ENCODE data around the gene SLC22A16. TPM values are rescaled to one million over a fixed set of nuclear protein-coding genes. Genes with fewer than 3 reads are reported as not detected.
"Not testable (repeated sequence)": the region's sequence is repeated elsewhere in the genome, so short reads cannot be mapped to it uniquely, and the experiment has no call there.

Gene SLC22A16
- total and polyA plus RNA-seq, 5 donors, result 0.20 TPM; not detected in 4

DNA sequence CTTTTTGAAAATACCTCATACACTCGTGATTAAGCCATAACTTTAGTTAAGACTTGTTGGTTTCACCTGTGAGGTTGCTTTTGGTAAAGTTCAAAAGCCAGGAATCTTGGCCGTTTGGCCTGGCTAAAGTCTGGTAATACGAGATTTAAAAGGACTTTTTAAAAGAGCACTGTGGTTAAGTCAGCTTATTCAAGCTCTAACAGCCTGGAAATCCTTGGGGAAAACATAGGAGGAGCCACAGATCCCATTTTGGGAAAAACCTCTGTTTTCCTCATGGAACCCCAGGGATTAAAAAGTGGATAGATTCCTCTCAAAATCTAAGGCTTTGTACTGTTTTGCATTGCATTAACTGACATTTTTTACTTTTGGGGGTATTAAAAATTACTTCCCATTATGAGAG is 13.7 kb upstream of the SLC22A16 start:
- Histone ChIP-seq H3K4me1 (ENCODE audit: control insufficient read depth, insufficient read depth, low read length) (no peaks in the 10 kb centered on the region), H3K9me3 (ENCODE audit: control insufficient read depth, low read length) (no peaks in the 10 kb centered on the region)
- WGBS, result 42% methylated on average over 3 of the region's 3 CpGs

DNA sequence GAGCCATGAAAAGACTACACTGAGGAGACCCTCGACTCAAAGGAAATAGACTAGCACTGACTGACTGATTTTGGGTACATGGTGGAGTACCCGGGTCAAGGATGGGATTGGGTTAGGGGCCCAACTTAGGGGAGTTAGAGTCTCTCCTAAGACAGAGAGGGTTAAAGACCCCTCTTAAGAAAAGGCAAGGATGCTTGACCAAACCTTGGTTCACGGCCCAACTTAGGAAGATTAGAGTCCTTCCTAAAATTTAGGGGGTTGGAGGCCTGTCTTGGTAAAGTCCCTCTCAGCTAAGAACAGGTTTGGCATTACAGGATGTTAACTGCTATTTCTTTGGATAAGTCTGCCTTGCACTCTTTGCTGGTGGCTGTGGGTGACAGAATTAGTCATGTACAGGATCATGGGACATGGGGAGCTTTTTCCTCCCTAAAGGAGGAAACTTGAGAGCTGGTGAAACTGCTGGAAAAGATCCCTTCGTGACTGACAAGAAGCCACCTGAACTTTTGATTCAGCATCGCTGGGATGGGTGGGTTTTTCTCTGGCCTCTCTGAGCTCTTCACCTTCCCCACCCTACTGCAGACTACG is 12.3 kb upstream of the SLC22A16 start:
- no peak for DNase-seq
- H3K4me3 ChIP-seq (ENCODE audit: low read length), result no peak overlapping the region
- H3K4me1 ChIP-seq (ENCODE audit: control insufficient read depth, insufficient read depth, low read length), result no peaks in the 10 kb centered on the region
- no peak for ATAC-seq
- intact Hi-C loops (cut with DNase I), result no loop called here
- WGBS, result 91% methylated on average over 6 of the region's 6 CpGs
- no peaks in the 10 kb centered on the region for H3K27me3 ChIP-seq (ENCODE audit: control insufficient read depth, insufficient read depth)
- no peaks in the 10 kb centered on the region for H3K9me3 ChIP-seq (ENCODE audit: control insufficient read depth, low read length)
- no peak overlapping the region for H3K27ac ChIP-seq (ENCODE audit: low read length)

More for the DNA sequence above, 13.7 kb upstream of the SLC22A16 start:
- DNase-seq (no peak), ATAC-seq (no peak)
- Histone ChIP-seq H3K27ac (ENCODE audit: low read length) (no peak overlapping the region), H3K27me3 (ENCODE audit: control insufficient read depth, insufficient read depth) (no peaks in the 10 kb centered on the region), H3K4me3 (ENCODE audit: low read length) (no peak overlapping the region)
- intact Hi-C loops (cut with DNase I), result no loop called here

DNA sequence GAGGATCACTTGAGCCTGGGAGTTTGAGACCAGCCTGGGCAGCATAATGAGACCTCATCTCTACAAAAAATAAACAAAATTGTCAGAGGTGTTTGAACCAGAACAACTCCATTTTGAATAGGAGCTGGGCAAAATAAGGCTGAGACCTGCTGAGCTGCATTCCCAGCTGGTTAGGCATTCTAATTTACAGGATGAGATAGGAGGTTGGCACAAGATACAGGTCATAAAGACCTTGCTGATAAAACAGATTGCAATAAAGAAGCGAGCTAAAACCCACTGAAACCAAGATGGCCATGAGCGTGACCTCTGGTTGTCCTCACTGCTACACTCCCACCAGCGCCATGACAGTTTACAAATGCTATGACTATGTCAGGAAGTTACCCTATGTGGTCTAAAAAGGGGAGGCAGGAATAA is 11.6 kb upstream of the SLC22A16 start:
- H3K9me3 ChIP-seq (ENCODE audit: control insufficient read depth, low read length); H3K27me3 ChIP-seq (ENCODE audit: control insufficient read depth, insufficient read depth); DNase-seq; H3K4me3 ChIP-seq (ENCODE audit: low read length); ATAC-seq; H3K4me1 ChIP-seq (ENCODE audit: control insufficient read depth, insufficient read depth, low read length); intact Hi-C loops (cut with DNase I); H3K27ac ChIP-seq (ENCODE audit: low read length): not testable (repeated sequence)
- WGBS, result 94% methylated on average over 3 of the region's 3 CpGs

DNA sequence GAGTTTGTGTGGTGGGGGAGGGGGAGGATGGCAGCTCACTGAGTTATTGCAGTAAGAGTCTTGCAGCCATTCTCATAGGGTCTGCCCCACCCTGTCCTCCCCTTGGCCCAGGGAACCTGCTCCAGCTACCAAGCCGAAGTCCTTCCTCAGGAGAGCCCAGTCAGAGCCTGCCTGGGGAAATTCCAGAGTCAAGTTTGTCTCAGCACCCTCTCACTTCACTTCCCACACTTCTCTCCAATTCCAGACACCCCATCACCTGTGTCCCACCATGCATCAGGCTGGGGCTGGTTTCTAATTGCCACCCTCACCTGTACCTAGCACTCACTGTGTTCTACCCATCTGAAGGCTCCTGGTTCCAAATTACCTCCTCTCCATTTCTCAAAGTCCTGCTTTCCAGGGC is 10.3 kb upstream of the SLC22A16 start:
- ATAC-seq (no peak), DNase-seq (no peak)
- no peaks in the 10 kb centered on the region for H3K27me3 ChIP-seq (ENCODE audit: control insufficient read depth, insufficient read depth)
- intact Hi-C loops (cut with DNase I), result no loop called here
- no peaks in the 10 kb centered on the region for H3K9me3 ChIP-seq (ENCODE audit: control insufficient read depth, low read length)
- no peak overlapping the region for H3K27ac ChIP-seq (ENCODE audit: low read length)
- no peak overlapping the region for H3K4me3 ChIP-seq (ENCODE audit: low read length)
- H3K4me1 ChIP-seq (ENCODE audit: control insufficient read depth, insufficient read depth, low read length), result no peaks in the 10 kb centered on the region
- WGBS, result 88% methylated on average over 1 of the region's 1 CpG

DNA sequence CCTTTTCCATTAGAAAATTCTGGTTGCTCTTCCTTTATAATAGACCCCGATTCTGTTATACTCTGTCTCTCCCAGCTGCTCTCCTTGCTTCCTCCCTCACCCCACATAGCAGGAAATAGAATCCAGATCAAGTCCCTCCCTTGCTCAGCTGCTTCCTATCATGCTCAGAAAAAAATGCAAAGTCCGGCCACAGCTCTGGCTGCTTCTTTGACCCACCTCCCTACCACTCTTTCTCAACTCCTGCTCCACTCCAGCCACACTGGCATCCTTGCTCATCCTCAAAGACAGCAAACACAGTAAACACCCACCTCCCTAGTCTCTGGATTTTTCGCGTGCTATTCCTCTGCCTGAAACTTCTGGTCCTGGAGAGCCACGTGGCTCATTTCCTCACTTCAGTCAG is 9.1 kb upstream of the SLC22A16 start:
- Histone ChIP-seq H3K27ac (ENCODE audit: low read length) (no peak overlapping the region), H3K9me3 (ENCODE audit: control insufficient read depth, low read length) (no peaks in the 10 kb centered on the region), H3K4me1 (ENCODE audit: control insufficient read depth, insufficient read depth, low read length) (no peaks in the 10 kb centered on the region), H3K4me3 (ENCODE audit: low read length) (no peak overlapping the region), H3K27me3 (ENCODE audit: control insufficient read depth, insufficient read depth) (no peaks in the 10 kb centered on the region)
- DNase-seq (no peak), ATAC-seq (no peak)
- intact Hi-C loops (cut with DNase I), result no loop called here
- WGBS, result 34% methylated on average over 5 of the region's 5 CpGs

DNA sequence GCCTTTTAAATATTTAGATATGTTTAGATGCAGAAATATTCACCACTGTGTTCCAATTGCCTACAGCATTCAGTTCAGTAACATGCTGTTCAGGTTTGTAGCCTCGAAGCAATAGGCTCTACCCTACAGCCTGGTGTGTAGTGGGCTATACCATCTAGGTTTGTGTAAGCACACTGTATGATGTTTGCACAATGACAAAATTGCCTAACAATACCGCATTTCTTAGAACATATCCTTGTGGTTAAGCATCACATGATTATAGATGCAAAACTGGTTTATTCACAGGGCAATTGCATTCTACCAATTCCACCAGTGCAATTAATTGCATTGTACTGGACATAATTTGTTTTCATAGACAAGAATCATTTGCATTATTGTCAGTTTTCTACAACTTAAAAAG is 7.9 kb upstream of the SLC22A16 start:
- WGBS, result 80% methylated on average over 2 of the region's 2 CpGs
- Histone ChIP-seq H3K27ac (ENCODE audit: low read length) (no peak overlapping the region), H3K4me1 (ENCODE audit: control insufficient read depth, insufficient read depth, low read length) (no peaks in the 10 kb centered on the region), H3K4me3 (ENCODE audit: low read length) (no peak overlapping the region), H3K9me3 (ENCODE audit: control insufficient read depth, low read length) (no peaks in the 10 kb centered on the region), H3K27me3 (ENCODE audit: control insufficient read depth, insufficient read depth) (no peaks in the 10 kb centered on the region)
- intact Hi-C loops (cut with DNase I), result no loop called here
- ATAC-seq, result no peak
- DNase-seq, result no peak

DNA sequence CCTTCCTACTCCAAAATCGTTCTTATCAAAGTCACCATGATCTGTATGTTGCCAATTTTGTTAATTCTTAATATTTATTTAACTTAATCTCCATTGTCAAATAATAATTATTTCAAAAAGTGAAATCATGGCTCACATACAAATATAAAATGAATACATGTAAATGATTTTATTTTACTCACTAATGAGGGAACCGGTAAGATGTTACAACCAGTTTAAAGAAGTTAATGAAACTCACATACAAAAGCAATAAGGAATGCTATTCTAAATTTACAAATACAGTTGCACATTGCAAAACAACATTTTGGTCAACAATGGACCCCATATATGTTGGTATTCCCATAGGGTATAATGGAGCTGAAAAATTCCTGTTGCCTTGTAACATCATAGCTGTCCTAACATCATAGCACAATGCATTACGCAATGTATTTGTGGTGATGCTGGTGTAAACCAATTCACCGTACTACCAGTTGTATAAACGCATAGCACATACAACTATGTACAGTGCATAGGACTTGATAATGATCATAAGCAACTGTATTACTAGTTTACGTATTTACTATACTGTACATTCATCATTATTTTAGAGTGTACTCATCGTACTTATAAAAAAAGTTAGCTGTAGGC is 6.5 kb upstream of the SLC22A16 start:
- Histone ChIP-seq H3K27me3 (ENCODE audit: control insufficient read depth, insufficient read depth) (no peaks in the 10 kb centered on the region), H3K4me3 (ENCODE audit: low read length) (no peak overlapping the region), H3K4me1 (ENCODE audit: control insufficient read depth, insufficient read depth, low read length) (no peaks in the 10 kb centered on the region), H3K9me3 (ENCODE audit: control insufficient read depth, low read length) (no peaks in the 10 kb centered on the region), H3K27ac (ENCODE audit: low read length) (no peak overlapping the region)
- ATAC-seq (no peak), DNase-seq (no peak)
- intact Hi-C loops (cut with DNase I), result no loop called here
- WGBS, result 82% methylated on average over 7 of the region's 7 CpGs

DNA sequence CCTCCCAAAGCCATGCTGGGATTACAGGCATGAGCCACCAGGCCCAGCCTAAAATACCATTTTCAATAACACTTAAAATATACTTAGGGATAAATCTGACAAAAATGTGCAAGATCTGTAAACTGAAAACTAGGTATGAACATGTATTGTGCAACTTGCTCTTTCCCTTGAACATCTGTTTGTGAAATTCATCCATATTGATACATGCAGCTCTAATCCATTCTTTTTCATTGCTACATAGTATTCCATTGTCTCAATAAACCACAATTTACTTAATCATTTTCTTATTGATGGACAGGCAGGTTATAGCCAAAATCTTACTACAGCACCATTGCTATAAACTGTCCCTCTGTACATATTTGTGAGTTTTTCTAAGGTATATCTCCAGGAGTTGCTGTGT is 4.7 kb upstream of the SLC22A16 start:
- ATAC-seq (no peak), DNase-seq (no peak)
- Histone ChIP-seq H3K4me3 (ENCODE audit: low read length) (no peak overlapping the region), H3K4me1 (ENCODE audit: control insufficient read depth, insufficient read depth, low read length) (no peaks in the 10 kb centered on the region), H3K27me3 (ENCODE audit: control insufficient read depth, insufficient read depth) (no peaks in the 10 kb centered on the region), H3K9me3 (ENCODE audit: control insufficient read depth, low read length) (no peaks in the 10 kb centered on the region), H3K27ac (ENCODE audit: low read length) (no peak overlapping the region)
- intact Hi-C loops (cut with DNase I), result no loop called here

DNA sequence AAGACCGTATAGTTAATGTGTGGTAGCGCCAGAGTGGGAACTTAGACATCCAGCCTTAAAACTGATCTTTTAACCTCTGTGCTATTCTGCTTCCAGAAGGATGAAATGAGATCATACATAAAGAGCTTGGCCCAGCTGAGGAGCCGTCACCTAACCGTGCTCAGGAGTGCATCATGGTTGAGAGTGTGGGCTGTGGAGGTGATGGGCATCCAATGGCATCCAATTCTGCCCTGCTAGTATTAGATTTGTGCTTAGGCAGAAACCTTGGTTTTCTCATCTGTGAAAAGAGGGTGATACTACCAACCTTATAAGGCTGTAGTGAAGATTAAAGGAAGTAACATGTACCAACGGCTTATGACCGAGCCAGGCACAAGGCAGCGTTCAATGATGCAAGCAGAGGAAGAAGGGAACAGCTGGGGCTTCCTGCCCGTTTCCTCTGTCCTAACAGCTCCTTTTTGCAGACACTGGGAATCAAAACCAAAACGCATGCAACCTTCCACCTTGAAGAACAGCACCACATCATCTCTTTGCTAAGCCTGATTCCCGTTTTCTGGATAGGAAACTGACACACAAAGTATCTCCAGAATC is 1.3 kb downstream of the SLC22A16 start:
- peak in 2 of 3 donors; percentile 47 to 59 for DNase-seq
- Histone ChIP-seq H3K9me3 (ENCODE audit: control insufficient read depth, low read length) (no peaks in the 10 kb centered on the region), H3K4me1 (ENCODE audit: control insufficient read depth, insufficient read depth, low read length) (no peaks in the 10 kb centered on the region), H3K27ac (ENCODE audit: low read length) (no peak overlapping the region), H3K4me3 (ENCODE audit: low read length) (no peak overlapping the region), H3K27me3 (ENCODE audit: control insufficient read depth, insufficient read depth) (no peaks in the 10 kb centered on the region)
- intact Hi-C loops (cut with DNase I), result no loop called here
- ATAC-seq, result peak; percentile 57 to 59
- 54% methylated on average over 10 of the region's 10 CpGs for WGBS

DNA sequence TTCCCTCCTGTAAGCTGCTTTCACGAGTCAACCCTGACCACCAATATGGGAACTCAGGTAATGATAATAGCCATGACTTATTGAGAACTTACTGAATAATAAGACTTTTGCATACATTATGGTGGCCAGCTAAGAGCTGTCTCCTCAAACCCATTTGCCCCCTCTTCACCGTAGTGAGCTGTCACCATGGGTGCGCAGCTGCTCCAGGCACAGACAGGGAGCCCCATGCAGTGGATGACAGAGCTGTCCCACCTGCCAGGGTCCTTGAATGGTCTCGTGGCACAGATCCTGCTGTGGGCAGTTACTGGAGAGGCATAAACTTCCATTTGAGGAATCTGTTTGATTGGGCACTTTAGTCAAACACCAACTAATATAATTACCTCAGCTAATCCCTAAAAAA is 1.9 kb downstream of the SLC22A16 start:
- no peaks in the 10 kb centered on the region for H3K9me3 ChIP-seq (ENCODE audit: control insufficient read depth, low read length)
- ATAC-seq (no peak), DNase-seq (no peak)
- no peak overlapping the region for H3K4me3 ChIP-seq (ENCODE audit: low read length)
- 86% methylated on average over 4 of the region's 4 CpGs for WGBS
- H3K4me1 ChIP-seq (ENCODE audit: control insufficient read depth, insufficient read depth, low read length), result no peaks in the 10 kb centered on the region
- no peaks in the 10 kb centered on the region for H3K27me3 ChIP-seq (ENCODE audit: control insufficient read depth, insufficient read depth)
- intact Hi-C loops (cut with DNase I), result no loop called here
- H3K27ac ChIP-seq (ENCODE audit: low read length), result no peak overlapping the region

DNA sequence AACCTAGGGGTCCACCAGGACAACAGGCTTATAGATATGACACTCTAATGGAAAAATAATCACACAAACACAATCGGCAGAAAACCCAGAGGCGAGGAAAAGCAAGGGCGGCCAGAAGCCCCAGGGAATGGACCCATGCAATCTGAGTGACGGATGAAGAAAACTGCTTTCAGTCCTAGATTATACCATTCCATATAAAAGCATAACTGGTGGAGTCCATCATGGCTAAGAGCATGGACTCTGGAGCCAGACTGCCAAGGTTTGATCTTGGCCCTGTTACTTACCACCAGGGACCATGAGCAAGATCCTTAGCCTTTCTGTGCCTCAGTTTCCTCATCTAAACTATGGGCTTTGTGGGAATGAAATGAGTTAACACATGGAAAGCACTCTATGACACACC is 3.7 kb downstream of the SLC22A16 start:
- ATAC-seq (no peak), DNase-seq (no peak)
- Histone ChIP-seq H3K9me3 (ENCODE audit: control insufficient read depth, low read length) (no peaks in the 10 kb centered on the region), H3K4me1 (ENCODE audit: control insufficient read depth, insufficient read depth, low read length) (no peaks in the 10 kb centered on the region), H3K4me3 (ENCODE audit: low read length) (no peak overlapping the region), H3K27ac (ENCODE audit: low read length) (no peak overlapping the region), H3K27me3 (ENCODE audit: control insufficient read depth, insufficient read depth) (no peaks in the 10 kb centered on the region)
- 82% methylated on average over 4 of the region's 4 CpGs for WGBS
- intact Hi-C loops (cut with DNase I), result no loop called here
